Naive thymus-derived CD8-positive, alpha-beta T cell (primary cell): ENCODE results near the gene LMCD1. TPM values are rescaled to one million over a fixed set of nuclear protein-coding genes. Genes with fewer than 3 reads are reported as not detected.

Experiments
- ATAC-seq, 2 donors: fragments of 150-1000 bp; cut with Tn5 transposase in 1 of 2; sonication (Bioruptor Pico), chemical (Tn5 transposase) in 1 of 2; 1 replicate in 1 of 2; 2 replicates in 1 of 2; pipeline ENCODE4 v1.10.0; 2021; ENCODE audit warnings: mild to moderate bottlenecking in 2 of 2, moderate library complexity in 2 of 2
- POLR2A ChIA-PET: fragments of 350-600 bp; sonication (Branson Sonifier 250); formaldehyde crosslinking; loops from one replicate; lab custom pipeline; 2021; ENCODE audit warnings: antibody characterized with exemption; lab: Charles Lee
- DNase-seq, 10 donors: peaks; one replicate each; pipeline versions ENCODE4 v3.0.0 to v3.0.0-alpha.2; 2020 to 2022
- H3K27ac Mint-ChIP-seq, 10 donors: one replicate each; pipeline ENCODE4 v1.8.0; 2020 to 2022; ENCODE audit warnings: mild to moderate bottlenecking in 10 of 10, mixed read lengths in 10 of 10, moderate library complexity in 4 of 10, inconsistent platforms in 1 of 10
- H3K27me3 Mint-ChIP-seq, 5 donors: one replicate each; pipeline ENCODE4 v1.8.0; 2021 to 2022; ENCODE audit warnings: mixed read lengths in 5 of 5
- H3K36me3 Mint-ChIP-seq, 3 donors: one replicate each; pipeline ENCODE4 v1.8.0; 2020 to 2022; ENCODE audit warnings: mixed read lengths in 3 of 3, mild to moderate bottlenecking in 2 of 3, inconsistent platforms in 1 of 3
- H3K4me1 Mint-ChIP-seq, 4 donors: one replicate each; pipeline ENCODE4 v1.8.0; 2021 to 2022; ENCODE audit warnings: mixed read lengths in 4 of 4
- H3K4me3 Mint-ChIP-seq, 10 donors: one replicate each; pipeline ENCODE4 v1.8.0; 2020 to 2022; ENCODE audit warnings: mild to moderate bottlenecking in 10 of 10, mixed read lengths in 10 of 10, moderate library complexity in 6 of 10, inconsistent platforms in 1 of 10
- H3K9me3 Mint-ChIP-seq, 9 donors: one replicate each; pipeline ENCODE4 v1.8.0; 2020 to 2022; ENCODE audit warnings: mixed read lengths in 9 of 9, mild to moderate bottlenecking in 3 of 9, inconsistent platforms in 1 of 9, moderate library complexity in 1 of 9
- polyA plus RNA-seq, 3 donors: library from polyadenylated mRNA; unstranded; fragments of 300-500 nt; fragmentation: Illumina TruSeq; gene quantifications; one replicate each; pipeline ENCODE4 v1.2.3, GENCODE V29; 2021
- total RNA-seq, 8 experiments: library from RNA in 2 of 8; stranded (reverse) in 2 of 8; gene quantifications; one replicate each; pipeline ENCODE4 v1.2.3 and lab custom pipeline; 2021 to 2026

Gene LMCD1
- total and polyA plus RNA-seq, 5 experiments from 2014 or later, result 1.2 TPM; not detected in 4

DNA sequence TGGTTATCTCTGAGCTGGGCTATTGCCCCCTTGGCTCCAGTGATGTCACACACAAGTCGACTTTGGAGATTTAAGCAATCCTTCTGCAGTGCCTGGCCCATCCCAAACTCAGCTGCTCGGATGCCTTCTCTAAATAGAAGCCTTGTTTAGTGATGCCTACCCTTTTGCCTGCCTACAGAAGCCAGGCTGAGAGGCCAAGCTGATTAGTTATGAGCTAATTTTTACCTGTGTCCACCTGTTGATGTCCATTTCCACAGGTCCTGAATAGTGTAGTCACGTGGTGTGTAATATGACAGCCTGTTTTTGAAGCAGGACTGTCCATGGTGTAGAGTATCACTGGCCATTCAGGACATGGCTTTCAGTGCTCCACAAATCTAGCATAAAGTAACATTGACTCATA lies 97.5 kb downstream of the LMCD1 start:
- ATAC-seq (no peak), DNase-seq (no peak)
- no peak overlapping the region for H3K4me3 Mint-ChIP-seq
- H3K9me3 Mint-ChIP-seq, result no peaks in the 10 kb centered on the region
- H3K4me1 Mint-ChIP-seq, result no peaks in the 10 kb centered on the region
- no peak overlapping the region for H3K27ac Mint-ChIP-seq
- no peaks in the 10 kb centered on the region for H3K36me3 Mint-ChIP-seq
- peaks cover 0 to 5% (median 0%) of the 10 kb centered on the region in 5 donors for H3K27me3 Mint-ChIP-seq
- POLR2A ChIA-PET, result no interaction called here

DNA sequence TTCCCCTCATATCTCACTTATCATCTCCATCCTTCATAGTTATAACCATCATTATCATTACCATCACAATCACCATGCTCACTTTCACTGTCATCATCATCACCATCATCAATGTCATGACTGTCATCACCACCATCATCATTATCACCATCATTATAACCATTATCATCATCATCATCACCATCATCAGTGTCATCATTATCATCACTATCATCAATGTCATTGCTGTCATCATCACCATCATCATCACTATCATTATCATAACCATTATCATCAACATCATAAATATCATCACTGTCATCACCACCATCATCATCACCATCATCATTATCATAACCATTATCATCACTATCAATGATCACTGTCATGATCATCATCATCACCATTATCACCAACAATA lies 98.8 kb downstream of the LMCD1 start:
- H3K27me3 Mint-ChIP-seq, result peaks cover 0 to 5% (median 0%) of the 10 kb centered on the region in 5 donors
- H3K36me3 Mint-ChIP-seq, result no peaks in the 10 kb centered on the region

GRCh38 chr3:8603115-8603710 lies 101.6 kb downstream of the LMCD1 start:
- Mint-ChIP-seq H3K9me3 (no peaks in the 10 kb centered on the region), H3K27me3 (peaks cover 0 to 15% (median 2%) of the 10 kb centered on the region in 5 donors), H3K4me3 (no peak overlapping the region), H3K4me1 (no peaks in the 10 kb centered on the region), H3K36me3 (no peaks in the 10 kb centered on the region), H3K27ac (no peak overlapping the region)
- POLR2A ChIA-PET, result no interaction called here
- ATAC-seq (no peak), DNase-seq (no peak)

More for the DNA sequence above, 98.8 kb downstream of the LMCD1 start:
- no peaks in the 10 kb centered on the region for H3K9me3 Mint-ChIP-seq
- H3K4me1 Mint-ChIP-seq, result no peaks in the 10 kb centered on the region
- no peak overlapping the region for H3K4me3 Mint-ChIP-seq
- ATAC-seq (no peak), DNase-seq (no peak)
- H3K27ac Mint-ChIP-seq, result no peak overlapping the region
- POLR2A ChIA-PET, result no interaction called here

GRCh38 chr3:8604006-8604405 lies 102.4 kb downstream of the LMCD1 start:
- no peaks in the 10 kb centered on the region for H3K4me1 Mint-ChIP-seq
- no peaks in the 10 kb centered on the region for H3K9me3 Mint-ChIP-seq
- H3K27ac Mint-ChIP-seq, result no peak overlapping the region
- no peak for ATAC-seq
- H3K4me3 Mint-ChIP-seq, result no peak overlapping the region
- POLR2A ChIA-PET, result no interaction called here
- peaks cover 0 to 20% (median 2%) of the 10 kb centered on the region in 5 donors for H3K27me3 Mint-ChIP-seq
- DNase-seq, result no peak
- H3K36me3 Mint-ChIP-seq, result no peaks in the 10 kb centered on the region

DNA sequence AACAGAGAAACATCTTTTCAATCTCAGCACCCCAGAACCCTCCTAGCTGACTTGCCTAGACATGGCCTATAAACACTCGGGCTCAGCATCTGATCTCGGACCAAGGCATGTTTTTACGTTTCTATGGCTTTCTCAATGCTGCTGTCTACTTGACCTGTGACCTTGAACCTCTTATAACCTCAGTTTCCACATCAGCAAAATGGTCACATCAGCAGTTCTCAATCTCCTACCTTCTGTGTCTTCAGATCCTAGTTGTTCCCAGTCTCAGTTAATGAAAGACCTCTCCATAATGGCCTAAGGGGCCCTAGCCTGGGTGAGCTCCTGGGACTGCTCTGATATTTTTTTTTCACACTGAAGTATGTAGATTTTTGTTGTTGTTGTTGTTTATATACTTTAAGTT lies 103.4 kb downstream of the LMCD1 start:
- Mint-ChIP-seq H3K36me3 (no peaks in the 10 kb centered on the region), H3K4me1 (no peaks in the 10 kb centered on the region), H3K27ac (no peak overlapping the region), H3K9me3 (peaks cover 0 to under 1% (median 0%) of the 10 kb centered on the region in 9 donors), H3K4me3 (no peak overlapping the region), H3K27me3 (peaks cover 0 to 20% (median 2%) of the 10 kb centered on the region in 5 donors)
- no peak for DNase-seq
- no peak for ATAC-seq
- POLR2A ChIA-PET, result no interaction called here

GRCh38 chr3:8606701-8607231 lies 105.1 kb downstream of the LMCD1 start:
- peaks cover 0 to 5% (median 0%) of the 10 kb centered on the region in 9 donors for H3K9me3 Mint-ChIP-seq
- no peak for ATAC-seq
- no peak overlapping the region for H3K4me3 Mint-ChIP-seq
- no peak overlapping the region for H3K27ac Mint-ChIP-seq
- no peaks in the 10 kb centered on the region for H3K4me1 Mint-ChIP-seq
- DNase-seq, result no peak
- H3K36me3 Mint-ChIP-seq, result no peaks in the 10 kb centered on the region
- peaks cover 0 to 20% (median 4%) of the 10 kb centered on the region in 5 donors for H3K27me3 Mint-ChIP-seq
- POLR2A ChIA-PET, result no interaction called here

- no peak for DNase-seq
- Mint-ChIP-seq H3K4me1 (no peaks in the 10 kb centered on the region), H3K27me3 (peaks cover 0 to 20% (median 4%) of the 10 kb centered on the region in 5 donors), H3K27ac (peak overlapping the region in 1 of 10 donors; percentile 74), H3K4me3 (no peak overlapping the region), H3K9me3 (peaks cover 0 to 5% (median 0%) of the 10 kb centered on the region in 9 donors), H3K36me3 (no peaks in the 10 kb centered on the region)
- no peak for ATAC-seq
- POLR2A ChIA-PET, result no interaction called here
These were observed 105.8 kb downstream of the LMCD1 start for GRCh38 chr3:8607234-8608040.

DNA sequence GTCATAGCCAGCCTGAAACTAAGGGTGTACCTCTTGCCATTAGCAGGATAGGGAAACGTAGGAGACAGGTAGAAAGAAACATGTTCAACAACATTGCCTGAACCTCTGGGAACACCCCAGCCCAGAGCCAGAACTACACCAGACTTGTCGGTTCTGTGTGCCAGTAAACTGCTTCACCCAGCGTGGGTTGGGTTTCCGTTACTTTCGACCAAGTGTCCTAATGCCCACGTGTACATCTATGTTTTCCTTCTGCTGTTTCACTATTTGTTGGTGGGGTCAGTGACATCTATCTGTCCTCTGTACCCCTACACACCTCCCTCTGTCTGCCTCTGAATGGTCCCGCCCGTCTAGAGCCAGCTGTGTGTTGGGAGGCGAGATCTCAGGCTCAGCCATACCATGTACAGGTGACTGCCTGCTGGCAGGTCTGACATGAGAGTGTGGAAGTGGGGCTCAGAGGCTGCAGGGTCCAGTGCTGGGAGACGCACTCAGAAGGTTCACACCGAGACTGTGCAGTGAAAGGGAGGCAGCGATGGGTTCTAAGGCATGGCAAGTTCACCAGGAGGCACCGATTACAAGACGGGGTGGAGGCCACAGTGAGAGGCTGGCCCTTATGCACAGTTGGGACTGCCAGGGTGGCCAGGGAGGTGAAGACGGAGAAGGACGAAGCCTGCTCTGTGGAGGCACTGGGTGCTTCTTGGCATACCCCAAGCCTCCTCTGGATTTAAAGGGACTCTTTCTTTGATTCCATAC lies 106.6 kb downstream of the LMCD1 start:
- peaks cover 0 to 20% (median 4%) of the 10 kb centered on the region in 5 donors for H3K27me3 Mint-ChIP-seq
- DNase-seq, result no peak
- no peaks in the 10 kb centered on the region for H3K36me3 Mint-ChIP-seq
- no peak for ATAC-seq
- no peaks in the 10 kb centered on the region for H3K4me1 Mint-ChIP-seq
- no peak overlapping the region for H3K4me3 Mint-ChIP-seq
- POLR2A ChIA-PET, result no interaction called here
- H3K27ac Mint-ChIP-seq, result no peak overlapping the region
- peaks cover 0 to 5% (median 0%) of the 10 kb centered on the region in 9 donors for H3K9me3 Mint-ChIP-seq

GRCh38 chr3:8608791-8609467 lies 107.3 kb downstream of the LMCD1 start:
- POLR2A ChIA-PET, result no interaction called here
- Mint-ChIP-seq H3K9me3 (peaks cover 0 to 5% (median 0%) of the 10 kb centered on the region in 9 donors), H3K27me3 (peaks cover 0 to 20% (median 4%) of the 10 kb centered on the region in 5 donors), H3K36me3 (no peaks in the 10 kb centered on the region), H3K4me1 (no peaks in the 10 kb centered on the region), H3K4me3 (no peak overlapping the region), H3K27ac (no peak overlapping the region)
- ATAC-seq (no peak), DNase-seq (no peak)

DNA sequence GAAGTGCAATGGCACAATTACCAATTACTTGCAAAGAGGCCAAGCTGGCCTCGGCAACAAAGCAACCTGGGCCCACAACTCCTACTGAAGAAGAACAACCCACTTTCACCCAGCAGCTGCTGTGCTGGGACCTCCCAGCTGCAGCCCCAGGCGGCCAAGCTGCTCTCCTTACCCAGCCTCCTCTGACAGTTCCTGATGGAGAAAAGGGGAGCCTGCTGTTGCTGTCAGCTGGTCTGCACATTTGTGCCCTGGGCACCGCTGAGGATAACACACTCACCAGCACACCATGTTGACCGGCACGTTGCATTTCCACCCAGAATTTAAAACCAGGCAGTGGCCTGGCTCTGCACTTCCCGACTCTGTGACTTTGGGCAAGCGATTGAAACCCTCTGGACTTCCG lies 109.3 kb downstream of the LMCD1 start:
- H3K4me1 Mint-ChIP-seq, result no peaks in the 10 kb centered on the region
- ATAC-seq (no peak), DNase-seq (no peak)
- no peaks in the 10 kb centered on the region for H3K36me3 Mint-ChIP-seq
- H3K9me3 Mint-ChIP-seq, result peaks cover 0 to 5% (median under 1%) of the 10 kb centered on the region in 9 donors
- H3K4me3 Mint-ChIP-seq, result no peak overlapping the region
- H3K27ac Mint-ChIP-seq, result no peak overlapping the region
- H3K27me3 Mint-ChIP-seq, result peaks cover 0 to 20% (median 4%) of the 10 kb centered on the region in 5 donors
- POLR2A ChIA-PET, result no interaction called here

DNA sequence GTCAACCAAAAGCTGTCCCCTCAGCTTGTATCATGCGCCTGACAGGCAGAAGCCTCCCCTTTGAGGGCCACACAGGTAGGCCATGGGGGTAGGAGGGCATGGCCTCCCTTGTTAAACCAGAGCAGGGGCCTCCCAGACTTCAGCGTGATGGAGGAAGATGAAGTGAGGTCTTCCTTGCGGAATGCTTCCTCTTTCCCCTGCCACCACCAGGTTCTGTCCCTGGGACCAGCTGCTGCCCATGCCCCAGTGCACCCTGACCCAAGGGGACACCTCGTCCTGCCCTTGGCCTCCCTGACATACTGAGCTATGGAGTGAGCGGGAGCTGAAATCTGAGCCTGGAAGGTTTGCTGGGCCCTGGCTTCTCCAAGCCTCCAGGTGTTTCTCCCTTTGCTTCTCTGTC lies 116.3 kb downstream of the LMCD1 start:
- H3K4me3 Mint-ChIP-seq, result no peak overlapping the region
- H3K4me1 Mint-ChIP-seq, result peaks cover 0 to 2% (median 0%) of the 10 kb centered on the region in 4 donors
- H3K36me3 Mint-ChIP-seq, result no peaks in the 10 kb centered on the region
- DNase-seq (no peak), ATAC-seq (no peak)
- H3K27ac Mint-ChIP-seq, result no peak overlapping the region
- H3K9me3 Mint-ChIP-seq, result peaks cover 0 to 20% (median 0%) of the 10 kb centered on the region in 9 donors
- H3K27me3 Mint-ChIP-seq, result peaks cover 0 to 6% (median 0%) of the 10 kb centered on the region in 5 donors
- POLR2A ChIA-PET, result no interaction called here

- DNase-seq (no peak), ATAC-seq (no peak)
- no peak overlapping the region for H3K27ac Mint-ChIP-seq
- H3K4me3 Mint-ChIP-seq, result no peak overlapping the region
- H3K27me3 Mint-ChIP-seq, result peaks cover 0 to 11% (median 4%) of the 10 kb centered on the region in 5 donors
- peaks cover 0 to 8% (median 1%) of the 10 kb centered on the region in 4 donors for H3K4me1 Mint-ChIP-seq
- no peaks in the 10 kb centered on the region for H3K36me3 Mint-ChIP-seq
- peaks cover 0 to 20% (median 0%) of the 10 kb centered on the region in 9 donors for H3K9me3 Mint-ChIP-seq
- POLR2A ChIA-PET, result no interaction called here
These were observed 117.3 kb downstream of the LMCD1 start for GRCh38 chr3:8618950-8619349.
